T follicular helper cell (primary cell): ENCODE data around the gene SLC17A9.
"Not testable (repeated sequence)": the region's sequence is repeated elsewhere in the genome, so short reads cannot be mapped to it uniquely, and the experiment has no call there.

Experiments used
- DNase-seq: peaks from one replicate; pipeline ENCODE4 v3.0.0-alpha.2; 2020; ENCODE audit warnings: low read depth

Gene SLC17A9

DNA sequence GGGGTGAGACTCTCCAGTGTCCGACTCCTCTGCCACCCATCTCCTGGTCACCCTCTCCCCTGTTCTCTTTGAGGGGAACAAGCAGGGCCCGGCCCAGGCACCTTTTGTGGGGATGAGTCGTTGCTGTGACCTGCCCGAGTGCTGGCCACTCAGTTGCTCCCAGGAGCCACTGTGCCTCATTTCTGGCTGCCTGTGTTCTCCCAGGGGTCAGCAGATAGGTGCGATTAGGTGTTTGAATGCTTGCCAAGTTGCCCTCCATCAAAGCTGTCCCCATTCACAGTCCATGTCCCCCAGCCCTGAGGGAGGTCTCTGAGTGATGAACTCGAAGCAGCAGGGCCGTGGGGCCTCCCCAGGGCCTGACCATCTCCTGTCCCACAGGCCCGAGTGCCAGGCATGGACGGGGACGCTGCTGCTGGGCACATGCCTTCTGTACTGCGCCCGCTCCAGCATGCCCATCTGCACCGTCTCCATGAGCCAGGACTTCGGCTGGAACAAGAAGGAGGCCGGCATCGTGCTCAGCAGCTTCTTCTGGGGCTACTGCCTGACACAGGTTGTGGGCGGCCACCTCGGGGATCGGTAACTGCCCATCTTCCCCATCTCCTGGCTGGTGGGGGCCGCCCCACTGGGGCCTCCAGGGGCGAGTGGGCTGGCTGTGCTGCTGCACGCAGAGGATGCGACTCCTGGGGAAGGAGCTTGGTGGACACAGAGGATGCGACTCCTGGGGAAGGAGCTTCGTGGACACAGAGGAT, 4.1 kb downstream of the SLC17A9 start:
- no peak for DNase-seq

DNA sequence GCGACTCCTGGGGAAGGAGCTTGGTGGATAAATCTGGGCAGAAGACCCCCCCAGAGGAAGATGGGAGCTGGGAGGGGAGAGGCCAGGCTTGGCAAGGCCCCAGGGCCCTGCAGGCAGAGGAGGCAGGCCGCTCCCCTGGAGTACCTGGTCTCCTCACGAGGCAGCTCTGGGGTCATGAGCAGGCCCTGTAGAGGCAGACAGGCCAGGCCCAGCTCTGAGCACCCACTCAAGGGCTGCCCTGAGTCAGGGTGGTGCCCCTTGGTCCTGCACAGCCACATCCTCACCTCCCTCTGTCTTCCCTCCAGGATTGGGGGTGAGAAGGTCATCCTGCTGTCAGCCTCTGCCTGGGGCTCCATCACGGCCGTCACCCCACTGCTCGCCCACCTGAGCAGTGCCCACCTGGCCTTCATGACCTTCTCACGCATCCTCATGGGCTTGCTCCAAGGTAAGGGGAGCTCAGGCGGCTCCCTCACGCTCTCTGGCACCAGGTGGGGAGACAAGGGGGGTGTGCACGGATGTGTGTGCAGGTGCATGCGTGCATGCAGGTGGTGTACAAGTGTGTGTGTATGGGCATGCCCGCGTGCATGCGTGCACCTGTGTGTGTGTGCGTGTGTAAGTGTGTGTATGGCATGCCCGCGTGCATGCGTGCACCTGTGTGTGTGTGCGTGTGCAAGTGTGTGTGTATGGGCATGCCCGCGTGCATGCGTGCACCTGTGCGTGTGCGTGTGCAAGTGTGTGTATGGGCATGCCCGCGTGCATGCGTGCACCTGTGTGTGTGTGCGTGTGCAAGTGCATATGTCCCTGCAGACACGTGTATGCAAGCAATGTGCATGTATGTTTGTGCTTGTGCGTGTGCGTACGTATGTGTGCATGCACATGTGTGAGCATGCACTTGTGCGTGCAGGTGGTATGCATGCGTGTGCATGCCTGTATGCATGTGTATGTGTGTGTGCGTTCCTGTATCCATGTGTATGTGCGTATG, 4.9 kb downstream of the SLC17A9 start:
- no peak for DNase-seq

DNA sequence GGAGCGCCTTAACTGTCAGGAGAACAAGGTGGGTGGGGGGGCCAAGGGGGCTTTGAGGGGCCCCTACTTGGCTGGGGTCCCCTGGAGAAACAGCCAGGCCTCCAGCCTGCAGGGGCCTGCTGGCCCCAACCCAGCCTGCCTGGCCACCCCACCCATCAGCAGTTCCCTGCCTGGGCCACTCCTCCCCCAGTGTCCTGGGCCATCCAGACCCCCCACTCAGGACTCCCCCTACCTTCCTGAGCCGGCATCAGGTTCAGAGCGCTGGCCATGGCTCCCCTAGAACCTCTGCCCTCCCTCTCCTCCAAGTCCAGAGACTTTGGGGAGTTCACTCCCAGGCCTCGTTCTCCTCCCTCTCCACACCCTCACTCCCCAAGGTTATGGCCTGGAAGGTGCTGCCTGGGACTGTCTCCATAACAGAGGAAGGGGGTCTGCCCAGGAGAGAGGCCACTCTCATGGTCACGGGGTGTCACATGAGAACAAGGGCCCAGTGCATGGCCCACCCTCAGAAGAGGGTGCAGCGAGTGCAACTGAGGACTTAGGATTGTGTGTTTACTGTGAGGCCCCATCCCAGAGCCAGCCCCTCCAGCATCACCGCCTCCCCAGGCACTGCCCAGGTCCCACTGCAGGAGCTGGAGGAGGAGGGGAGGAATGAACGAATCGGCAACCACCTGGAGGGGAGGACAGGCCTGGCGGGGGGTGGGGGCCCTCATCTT, 6.0 kb downstream of the SLC17A9 start:
- no peak for DNase-seq

DNA sequence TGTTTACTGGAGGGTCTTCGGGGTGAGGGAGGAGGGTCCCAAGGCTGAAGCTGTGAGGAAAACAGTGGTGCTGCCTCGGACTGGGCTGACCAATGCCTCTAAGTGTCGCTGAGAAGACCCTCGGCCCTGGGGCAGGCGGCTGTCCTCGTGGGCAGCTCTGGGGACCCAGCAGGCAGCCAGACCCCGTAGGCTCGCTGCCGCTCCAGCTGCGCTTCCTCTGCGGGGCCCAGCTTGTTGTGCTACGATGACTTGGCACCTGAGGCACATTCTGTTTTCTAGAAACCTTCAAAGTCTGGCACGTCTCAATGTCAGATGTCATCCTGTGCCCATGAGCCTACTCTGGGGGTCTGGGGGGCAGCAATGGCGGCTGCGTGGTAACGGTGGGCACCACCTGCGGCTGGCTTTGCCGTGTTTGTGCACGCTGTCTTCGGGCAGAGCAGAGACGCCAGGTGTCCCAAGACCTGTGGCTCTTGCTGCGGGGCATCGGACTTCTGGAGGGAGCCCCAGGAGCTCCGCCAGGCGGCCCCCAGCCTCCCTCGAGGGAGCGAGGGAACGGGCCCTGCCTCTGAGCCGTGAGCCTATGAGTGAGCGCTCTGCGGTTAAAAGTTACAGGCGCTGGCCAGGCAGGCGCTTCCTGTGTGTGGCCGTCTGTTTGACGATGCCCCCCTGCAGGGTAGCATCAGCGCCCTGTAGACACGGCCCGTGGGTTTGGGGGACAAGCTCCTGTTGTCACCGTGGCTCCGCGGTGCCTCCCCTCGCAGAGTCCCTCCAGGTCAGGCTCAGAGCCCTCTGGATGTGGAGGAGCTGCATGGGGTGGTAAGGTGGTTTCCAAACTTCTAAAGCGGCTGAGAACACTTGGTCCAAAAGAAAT, 6.8 kb downstream of the SLC17A9 start:
- DNase-seq = no peak

DNA sequence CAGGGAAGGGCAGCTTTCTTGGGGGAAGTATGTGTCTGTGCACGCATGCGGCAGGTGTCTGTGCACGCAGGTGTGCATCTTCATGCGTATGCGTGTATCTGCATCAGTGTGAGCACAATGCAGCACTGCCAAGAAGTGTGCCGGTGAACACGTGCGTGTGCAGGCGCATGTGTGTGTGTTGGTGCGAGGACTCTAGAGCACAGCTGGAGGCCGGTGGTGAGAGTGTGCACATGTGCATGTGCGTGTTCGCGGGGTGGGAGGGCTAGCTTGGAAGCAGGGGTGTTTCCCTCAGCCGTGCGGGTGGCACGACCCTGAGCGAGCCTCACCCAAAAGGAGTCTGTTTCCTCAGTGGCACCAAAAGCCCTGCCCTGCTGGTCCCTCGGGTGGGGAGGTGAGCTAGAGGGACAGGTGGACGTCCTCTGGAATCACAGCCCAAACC, 7.5 kb downstream of the SLC17A9 start:
- DNase-seq = no peak

DNA sequence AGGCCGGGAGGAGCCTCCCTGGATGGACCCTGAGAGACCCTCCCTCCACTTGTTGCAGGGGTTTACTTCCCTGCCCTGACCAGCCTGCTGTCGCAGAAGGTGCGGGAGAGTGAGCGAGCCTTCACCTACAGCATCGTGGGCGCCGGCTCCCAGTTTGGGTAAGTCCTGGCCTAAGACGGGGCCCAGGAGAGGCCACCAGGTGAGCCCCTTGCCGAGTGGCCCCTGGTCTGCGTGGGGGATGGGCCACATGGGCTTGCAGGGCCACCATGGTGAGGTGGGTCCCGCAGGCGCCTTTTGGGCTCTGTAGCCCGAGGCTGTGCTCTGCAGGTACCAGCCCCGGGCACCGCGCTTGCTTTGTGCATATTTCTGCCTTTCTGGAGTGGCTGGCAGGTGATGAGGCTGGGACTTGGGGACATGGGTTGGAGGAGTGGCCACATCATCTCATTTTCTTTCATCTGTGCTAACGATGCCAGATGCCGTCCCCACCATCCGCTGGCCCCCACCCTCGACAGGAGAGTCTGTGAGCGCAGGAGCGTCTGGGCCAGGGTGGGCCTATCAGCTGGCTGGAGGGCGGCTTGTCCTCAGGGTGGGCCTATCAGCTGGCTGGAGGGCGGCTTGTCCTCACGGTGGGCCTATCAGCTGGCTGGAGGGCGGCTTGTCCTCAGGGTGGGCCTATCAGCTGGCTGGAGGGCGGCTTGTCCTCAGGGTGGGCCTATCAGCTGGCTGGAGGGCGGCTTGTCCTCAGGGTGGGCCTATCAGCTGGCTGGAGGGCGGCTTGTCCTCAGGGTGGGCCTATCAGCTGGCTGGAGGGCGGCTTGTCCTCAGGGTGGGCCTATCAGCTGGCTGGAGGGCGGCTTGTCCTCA, 8.2 kb downstream of the SLC17A9 start:
- not testable (repeated sequence) for DNase-seq

DNA sequence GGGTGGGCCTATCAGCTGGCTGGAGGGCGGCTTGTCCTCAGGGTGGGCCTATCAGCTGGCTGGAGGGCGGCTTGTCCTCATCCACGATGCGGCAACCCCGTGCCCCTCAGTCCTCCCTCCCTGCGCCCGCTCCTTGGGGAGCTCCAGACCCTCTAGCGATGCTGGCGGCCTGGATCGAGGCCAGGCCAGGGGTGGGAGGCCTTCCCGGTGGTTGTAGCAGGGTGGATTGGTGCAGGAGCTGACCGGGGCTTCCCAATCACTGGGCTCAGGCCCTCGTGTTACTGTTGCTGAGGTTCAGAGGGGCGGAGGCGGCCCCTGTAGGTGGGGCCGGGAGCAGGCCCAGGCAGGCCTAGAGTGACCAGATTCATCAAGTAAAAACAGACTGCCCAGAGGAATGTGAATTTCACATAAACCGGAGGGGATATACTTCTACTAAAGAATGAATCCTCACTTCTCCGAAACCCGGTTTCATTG, 8.8 kb downstream of the SLC17A9 start:
- no peak for DNase-seq

DNA sequence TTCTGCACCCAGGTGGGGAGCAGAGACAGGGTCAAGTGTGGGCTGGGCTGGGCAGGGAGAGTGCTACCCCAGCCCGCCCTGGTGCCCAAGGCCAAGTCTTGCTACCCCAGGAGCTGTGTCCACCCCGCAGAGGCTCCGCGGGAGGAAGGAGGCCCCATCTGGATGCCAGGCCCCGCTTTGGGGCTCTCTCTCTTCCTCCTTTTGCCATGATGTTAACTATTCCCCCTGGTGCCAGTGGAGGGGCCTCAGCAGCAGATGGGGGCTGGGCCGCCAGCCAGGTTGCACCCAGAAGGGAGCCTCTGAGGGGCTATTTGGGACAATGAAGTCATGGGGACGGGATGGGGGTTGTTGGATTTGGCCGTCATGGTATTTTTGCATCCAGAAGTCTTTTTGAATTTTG, 9.3 kb downstream of the SLC17A9 start:
- no peak for DNase-seq

DNA sequence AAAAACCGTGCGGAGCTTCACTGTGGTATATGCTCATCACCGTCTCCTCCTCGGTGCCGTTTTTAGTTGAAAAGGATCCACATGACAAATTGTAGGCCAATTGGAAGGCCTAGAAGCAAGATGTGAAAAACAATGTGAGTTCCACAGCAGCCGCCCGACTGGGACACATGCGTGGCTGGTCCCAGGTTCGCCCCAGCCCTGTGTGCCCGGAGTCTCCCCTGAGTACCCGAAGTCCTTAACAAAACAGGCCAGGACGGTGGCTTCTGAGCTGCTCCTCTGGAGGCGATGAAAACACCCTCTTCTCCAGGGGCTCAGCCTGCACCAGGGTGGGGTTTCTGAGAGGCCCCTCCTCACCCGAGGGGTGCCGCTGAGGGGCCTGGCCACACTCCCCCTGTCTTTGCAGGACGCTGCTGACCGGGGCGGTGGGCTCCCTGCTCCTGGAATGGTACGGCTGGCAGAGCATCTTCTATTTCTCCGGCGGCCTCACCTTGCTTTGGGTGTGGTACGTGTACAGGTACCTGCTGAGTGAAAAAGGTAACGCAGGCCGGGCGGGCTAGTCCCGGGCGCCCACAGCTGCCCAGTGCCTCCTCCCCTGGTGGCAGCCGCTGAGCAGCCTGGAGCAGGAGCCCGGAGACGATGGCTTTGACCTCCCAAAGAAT, 9.8 kb downstream of the SLC17A9 start:
- DNase-seq = no peak

DNA sequence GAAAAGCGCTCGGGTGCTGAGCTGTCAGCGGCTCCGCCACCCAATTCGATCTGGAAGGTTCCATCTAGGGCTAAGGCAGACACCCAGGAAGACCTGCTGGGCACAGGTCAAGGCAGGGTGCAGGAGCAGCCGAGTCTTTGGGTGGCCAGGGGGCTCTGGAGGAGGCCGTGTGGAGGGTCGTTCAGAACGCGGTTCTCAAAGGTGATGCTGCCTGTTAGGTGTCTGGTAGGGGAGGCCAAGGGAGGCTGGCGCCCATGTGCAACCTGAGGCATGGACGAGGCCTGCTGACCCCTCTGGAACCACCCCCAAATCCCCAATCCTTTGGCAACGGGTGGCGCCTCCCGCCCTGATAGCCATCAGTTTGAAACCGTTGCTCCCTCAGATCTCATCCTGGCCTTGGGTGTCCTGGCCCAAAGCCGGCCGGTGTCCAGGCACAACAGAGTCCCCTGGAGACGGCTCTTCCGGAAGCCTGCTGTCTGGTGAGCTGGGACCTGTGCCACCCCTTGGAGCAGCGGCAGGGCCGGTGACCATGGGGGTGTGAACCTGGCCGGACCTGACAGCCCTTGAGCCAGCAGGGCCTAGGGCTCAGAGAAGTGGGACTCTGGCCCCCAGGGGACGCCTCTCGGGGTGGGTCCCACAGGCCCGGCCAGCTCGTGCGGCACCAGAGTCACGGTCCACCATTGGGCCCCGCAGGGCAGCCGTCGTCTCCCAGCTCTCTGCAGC, 10.5 kb downstream of the SLC17A9 start:
- no peak for DNase-seq

DNA sequence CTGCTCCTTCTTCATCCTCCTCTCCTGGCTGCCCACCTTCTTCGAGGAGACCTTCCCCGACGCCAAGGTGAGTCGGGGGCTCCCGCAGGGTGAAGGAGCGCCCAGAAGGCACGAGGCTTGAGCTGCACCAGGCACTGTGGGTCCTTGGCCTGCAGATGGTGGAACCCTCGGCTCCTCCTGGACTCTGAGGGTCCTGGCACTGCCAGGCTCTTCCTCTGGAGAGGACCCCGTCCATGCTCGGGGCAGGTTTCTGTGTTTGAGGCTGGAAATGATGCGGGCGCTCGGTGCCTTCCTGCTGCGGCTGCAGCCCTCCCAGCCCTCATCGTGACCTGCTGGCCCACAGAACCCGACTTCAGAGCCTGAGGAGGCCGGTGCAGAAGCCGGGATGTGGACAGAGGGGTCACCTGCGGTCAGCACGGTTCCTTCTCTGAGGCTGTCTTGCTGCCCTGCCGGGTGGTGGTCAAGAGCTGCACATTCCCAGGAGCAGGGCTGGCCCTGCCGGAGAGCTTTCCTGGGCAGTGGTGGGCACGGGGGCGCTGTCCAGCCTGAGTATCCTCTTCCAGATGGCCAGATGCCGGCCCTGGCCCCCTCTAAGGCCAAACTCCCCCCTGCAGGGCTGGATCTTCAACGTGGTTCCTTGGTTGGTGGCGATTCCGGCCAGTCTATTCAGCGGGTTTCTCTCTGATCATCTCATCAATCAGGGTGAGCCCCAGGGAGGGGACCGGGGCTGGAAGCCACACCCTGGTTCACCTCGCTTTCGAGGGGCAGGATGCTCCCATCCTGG, 11.3 kb downstream of the SLC17A9 start:
- DNase-seq = no peak

DNA sequence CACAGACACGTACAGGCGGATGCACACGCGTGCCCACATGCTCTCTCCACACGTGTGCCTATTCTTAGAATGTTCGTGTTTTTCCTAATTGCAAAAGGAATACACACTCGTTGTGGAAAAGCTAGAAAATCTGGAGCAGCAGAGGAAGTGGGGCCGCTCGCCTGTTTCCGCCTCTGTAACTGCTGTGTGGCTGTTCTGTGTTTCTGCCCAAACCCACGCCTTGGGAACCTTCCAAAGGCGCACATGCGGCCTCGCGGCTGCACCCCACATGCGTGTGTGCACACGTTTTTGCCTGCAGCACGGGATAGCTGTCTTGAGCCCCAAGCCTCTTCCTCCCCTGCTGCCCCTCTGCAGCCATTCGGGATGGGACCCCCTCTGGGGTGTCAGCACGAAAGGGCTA, 12.2 kb downstream of the SLC17A9 start:
- no peak for DNase-seq

DNA sequence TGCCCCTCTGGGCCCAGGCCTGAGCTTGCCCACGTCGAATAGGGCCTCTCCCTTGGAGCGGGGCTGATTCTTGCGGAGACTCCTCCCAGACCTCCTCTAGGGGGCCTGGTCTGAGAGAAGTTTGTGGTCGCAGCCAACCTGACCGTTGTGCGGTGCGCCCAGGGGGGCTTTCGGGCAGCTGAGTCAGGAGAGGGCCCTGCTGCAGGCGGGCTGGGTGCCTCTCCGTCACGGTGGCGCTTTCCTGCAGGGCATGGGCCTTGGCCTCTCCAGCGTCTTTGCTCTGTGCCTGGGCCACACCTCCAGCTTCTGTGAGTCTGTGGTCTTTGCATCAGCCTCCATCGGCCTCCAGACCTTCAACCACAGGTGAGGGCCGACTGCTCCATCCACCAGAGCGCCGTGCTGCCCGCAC, 12.9 kb downstream of the SLC17A9 start:
- no peak for DNase-seq

DNA sequence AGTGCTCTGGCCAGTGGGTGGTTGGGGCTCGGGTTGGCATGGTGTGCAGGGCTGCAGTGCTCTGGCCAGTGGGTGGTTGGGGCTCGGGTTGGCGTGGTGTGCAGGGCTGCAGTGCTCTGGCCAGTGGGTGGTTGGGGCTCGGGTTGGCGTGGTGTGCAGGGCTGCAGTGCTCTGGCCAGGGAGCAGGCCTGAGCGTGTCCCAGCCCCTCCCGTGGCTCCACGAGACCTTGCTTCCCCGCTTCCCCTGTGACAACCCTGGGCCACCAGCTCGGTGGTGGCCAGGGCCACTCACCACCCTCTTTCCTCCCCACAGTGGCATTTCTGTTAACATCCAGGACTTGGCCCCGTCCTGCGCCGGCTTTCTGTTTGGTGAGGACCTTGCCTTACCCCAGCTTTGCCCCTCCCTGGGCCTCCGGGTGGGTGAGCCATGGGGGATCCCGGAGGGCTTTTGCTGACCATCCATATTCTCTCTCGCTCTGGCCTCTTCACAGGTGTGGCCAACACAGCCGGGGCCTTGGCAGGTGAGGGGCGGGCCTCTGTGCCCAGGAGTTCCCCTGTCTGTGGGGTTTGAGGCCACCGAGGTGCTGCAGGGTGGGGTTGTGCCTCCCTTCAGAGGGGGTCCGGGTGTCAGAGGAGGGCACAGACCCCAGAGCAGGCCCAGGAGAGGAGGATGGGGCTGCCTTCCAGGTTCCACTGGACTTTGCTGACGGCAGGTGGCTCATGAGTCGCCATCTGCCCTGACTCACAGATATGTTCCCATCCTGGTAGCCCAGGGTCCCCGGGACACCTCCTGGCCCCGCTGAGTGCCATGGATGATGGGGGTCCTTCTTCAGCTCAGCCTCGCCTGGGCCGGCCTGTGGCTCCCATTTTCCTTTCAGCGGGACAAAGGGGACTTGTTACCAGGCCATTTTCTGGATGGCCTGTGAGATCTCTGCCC, 14.0 kb downstream of the SLC17A9 start:
- DNase-seq = no peak

DNA sequence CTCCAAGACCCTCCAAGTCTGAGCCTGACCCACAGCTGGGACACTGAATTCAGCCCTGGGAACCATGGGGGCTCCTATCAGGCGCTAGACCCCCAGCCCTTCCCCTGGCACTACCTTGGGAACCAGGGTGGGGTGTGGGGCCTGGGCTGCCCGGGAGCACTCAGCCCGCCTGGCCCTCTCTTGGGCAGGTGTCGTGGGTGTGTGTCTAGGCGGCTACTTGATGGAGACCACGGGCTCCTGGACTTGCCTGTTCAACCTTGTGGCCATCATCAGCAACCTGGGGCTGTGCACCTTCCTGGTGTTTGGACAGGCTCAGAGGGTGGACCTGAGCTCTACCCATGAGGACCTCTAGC, 14.6 kb downstream of the SLC17A9 start:
- DNase-seq = no peak

DNA sequence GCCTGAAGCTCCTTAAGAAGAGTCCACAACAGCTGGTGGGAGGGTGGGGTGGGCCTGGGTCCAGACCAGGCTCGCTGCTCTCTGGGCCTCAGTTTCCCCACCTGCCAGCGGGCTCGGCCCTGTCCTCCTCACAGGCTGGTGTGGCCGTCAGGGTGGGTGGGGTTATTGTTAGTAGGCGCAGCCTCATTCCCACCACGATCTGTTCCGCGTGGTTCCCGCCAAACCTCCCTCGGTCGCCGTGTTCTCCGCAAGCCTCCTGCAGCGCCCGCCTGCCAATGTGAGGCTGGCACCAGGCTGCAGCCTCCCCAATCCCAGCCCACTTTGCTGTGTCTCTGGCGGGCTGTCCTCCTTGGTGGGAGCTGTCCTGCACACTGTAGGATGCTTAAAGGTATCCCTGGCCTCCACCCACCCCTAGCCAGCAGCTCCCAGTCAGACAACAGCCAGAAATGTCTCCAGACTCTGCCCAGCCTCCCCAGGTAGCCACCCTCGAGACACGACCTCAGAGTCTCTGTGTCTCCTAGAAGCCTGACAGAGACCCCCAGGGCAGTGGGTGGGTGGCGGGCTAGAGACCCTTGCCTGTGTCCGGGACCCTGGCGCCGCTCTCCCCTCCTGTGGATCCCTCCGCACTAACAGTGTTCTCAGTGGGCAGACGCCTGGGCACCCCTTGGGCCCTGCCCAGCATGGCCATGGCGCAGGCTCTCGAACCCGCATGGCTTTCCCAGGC, 15.3 kb downstream of the SLC17A9 start:
- no peak for DNase-seq
